Measurements from ENCODE around the gene VWF. TPM values are rescaled to one million over a fixed set of nuclear protein-coding genes. Genes with fewer than 3 reads are reported as not detected.

The VWF gene
- total RNA-seq, 1 donor from 2014 or later = 0.06 TPM

DNA sequence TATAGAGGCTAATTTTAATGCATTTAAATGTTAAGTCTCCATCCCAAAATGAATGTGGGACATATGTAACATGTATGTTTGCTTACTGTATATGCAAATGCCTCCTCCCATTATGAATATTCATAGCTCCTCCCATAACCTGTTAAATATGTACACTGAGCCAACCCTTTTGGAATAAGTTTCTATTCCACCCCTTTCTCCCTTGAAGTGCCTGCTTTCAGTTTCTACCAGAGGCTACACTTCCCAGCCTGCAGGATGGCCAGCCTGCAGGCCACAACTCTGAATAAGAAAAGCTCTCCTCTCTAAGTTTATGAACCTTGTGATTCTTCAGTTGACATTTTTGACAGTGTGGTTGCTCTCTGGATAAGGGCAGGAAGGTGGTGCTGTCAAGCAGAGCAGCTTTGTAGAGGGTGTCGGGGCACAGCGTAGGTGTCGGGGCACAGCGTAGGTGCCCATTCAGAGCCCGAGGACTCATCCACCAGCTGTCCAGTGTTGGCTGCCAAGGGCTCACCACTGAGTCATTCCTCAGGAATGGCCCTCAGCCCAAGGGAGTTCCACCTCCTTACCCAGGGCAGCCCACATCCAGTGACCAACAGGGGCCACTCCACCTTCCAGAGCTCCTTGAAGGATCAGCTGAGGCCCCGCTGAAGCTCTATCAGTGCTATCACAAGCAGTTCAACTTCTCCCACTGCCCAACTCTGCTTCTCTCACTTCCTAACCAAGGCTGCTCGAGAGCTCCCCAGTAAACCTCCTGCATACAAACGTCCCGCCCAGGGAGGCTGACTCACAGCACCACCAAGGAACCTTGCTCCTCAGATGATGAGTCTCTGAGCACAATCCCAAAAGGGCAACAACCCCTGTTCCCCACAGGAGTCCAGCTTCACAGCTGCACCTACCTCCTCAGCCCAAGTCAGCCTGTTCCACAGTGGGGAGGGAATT is 31.4 kb downstream of the VWF start:
- peak; percentile 85 for DNase-seq (ENCODE audit: low read depth)
- TF ChIP-seq, protein P1, sequence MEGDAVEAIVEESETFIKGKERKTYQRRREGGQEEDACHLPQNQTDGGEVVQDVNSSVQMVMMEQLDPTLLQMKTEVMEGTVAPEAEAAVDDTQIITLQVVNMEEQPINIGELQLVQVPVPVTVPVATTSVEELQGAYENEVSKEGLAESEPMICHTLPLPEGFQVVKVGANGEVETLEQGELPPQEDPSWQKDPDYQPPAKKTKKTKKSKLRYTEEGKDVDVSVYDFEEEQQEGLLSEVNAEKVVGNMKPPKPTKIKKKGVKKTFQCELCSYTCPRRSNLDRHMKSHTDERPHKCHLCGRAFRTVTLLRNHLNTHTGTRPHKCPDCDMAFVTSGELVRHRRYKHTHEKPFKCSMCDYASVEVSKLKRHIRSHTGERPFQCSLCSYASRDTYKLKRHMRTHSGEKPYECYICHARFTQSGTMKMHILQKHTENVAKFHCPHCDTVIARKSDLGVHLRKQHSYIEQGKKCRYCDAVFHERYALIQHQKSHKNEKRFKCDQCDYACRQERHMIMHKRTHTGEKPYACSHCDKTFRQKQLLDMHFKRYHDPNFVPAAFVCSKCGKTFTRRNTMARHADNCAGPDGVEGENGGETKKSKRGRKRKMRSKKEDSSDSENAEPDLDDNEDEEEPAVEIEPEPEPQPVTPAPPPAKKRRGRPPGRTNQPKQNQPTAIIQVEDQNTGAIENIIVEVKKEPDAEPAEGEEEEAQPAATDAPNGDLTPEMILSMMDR (conservative IDR thresholded peaks at IDR 0.05; ENCODE audit: low read depth, low read length) = peak; percentile 24
- peak overlapping the region; percentile 0 for H3K4me3 ChIP-seq (ENCODE audit: low read depth, low read length)

DNA sequence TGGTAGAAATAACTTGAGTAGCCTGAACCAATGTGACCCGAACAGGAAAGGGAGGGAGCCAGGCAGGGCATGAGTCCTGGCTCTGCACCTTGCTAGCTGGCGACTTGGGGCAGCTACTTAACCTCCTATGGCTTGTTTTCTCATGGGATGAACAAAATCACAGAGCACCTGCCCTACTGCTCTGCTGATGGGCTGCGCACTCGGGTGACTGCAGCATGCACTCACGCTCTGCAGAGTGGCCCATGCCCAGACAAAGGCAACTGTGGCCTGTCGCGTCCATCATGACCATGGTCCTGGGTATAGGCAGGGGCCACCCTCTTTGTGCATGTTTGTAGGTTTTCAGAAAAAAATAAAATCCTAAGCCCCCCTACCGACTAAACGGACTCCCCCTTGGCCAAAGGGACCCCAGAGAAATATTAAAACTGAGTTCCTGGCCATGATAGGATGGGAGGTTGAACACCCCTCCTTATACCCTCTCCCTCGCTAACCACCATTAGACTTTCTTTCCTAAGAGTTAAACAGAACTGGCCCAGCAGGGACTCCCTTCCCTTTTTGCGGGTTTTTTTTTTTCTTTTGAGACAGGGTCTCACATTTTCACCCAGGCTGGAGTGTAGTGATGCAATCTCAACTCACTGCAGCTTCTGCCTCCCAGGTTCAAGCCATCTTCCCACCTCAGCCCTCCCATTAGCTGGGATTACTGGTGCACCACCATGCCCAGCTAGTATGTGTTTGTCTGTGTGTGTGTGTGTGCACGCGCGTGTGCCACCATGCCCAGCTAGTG is 32.5 kb downstream of the VWF start:
- no peak overlapping the region for H3K4me3 ChIP-seq (ENCODE audit: low read depth, low read length)
- TF ChIP-seq, protein P1 (conservative IDR thresholded peaks at IDR 0.05; ENCODE audit: low read depth, low read length) = no peak
- no peak for DNase-seq (ENCODE audit: low read depth)

DNA sequence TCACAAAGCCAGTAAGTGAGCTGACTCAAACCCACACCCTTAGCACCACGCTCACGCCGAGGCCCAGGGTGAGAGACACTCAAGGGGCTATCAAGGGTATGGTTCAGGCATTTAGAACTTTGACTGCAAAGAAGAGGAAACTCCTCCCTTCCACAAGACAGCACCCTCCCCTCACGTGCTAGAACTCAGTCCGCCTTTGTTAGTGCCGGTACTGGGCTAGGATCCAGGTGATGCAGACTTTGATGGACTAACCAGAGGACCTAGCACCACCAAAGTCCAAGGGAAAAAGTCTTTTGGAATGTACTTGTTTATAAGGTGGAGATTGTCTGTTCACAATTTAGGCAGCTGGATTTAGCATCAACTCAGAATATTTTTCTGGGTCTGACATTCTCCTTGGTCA is 33.7 kb downstream of the VWF start:
- TF ChIP-seq, protein P1 (conservative IDR thresholded peaks at IDR 0.05; ENCODE audit: low read depth, low read length) = no peak
- DNase-seq (ENCODE audit: low read depth) = no peak
- no peak overlapping the region for H3K4me3 ChIP-seq (ENCODE audit: low read depth, low read length)

DNA sequence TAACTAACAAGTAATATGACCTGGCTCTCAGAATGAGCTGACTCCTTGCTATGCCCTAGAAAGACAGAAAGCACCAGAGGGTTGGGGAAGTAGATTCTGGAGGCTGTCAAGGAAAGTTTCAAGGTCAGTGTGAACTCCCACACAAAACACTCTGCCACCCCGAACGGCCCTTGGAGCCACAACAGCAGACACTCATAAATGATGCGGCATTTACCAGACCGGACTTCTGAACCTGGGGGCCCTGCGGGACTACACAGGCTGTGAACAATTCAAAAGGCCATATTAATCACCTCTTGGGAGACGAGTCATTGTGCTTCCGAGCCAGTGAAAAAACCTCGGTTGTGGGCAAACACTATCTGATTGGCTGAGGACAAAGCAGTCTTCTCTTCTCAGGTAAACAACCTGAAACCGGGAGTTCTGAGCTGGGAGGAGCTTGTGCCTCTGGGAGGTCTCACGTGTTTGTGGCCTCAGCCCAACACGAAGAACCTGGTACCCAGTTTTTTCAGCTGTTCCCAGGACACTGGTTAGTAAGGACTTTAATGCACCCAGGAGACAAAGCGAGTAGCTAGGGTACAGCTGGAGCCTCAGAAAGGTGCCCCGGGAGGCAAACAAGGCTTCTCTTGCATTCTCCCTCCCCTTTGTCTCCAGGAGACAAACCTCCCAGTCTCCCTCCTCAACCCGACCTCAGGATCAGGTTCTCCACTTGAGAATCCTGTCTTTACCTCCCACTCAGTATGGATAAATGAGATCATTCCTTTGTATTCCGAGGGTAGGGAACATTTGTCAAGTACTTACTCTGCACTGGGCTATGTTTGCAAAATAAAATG is 35.3 kb downstream of the VWF start:
- TF ChIP-seq, protein P1 (conservative IDR thresholded peaks at IDR 0.05; ENCODE audit: low read depth, low read length) = no peak
- peak; percentile 35 for DNase-seq (ENCODE audit: low read depth)
- H3K4me3 ChIP-seq (ENCODE audit: low read depth, low read length) = no peak overlapping the region

DNA sequence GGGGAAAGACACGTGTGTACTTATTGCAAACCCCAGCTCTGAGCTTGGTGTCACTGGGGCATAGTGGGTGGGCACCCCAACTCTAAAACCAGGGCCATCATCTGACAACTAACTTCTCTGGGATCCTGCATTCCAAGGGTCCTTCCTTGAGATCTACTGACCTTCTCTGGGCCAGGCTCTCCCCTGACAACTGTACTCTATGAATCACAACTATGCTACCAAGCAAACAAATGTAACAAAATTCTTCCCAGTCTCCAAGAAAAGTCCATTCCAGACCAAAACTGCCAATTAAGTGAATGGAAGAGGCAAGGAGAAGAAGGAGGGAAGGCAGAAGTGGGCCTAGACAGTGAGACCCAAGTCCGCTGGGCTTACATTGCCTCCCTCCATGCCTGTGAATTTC is 38.2 kb downstream of the VWF start:
- no peak for DNase-seq (ENCODE audit: low read depth)
- TF ChIP-seq, protein P1 (conservative IDR thresholded peaks at IDR 0.05; ENCODE audit: low read depth, low read length) = no peak
- no peak overlapping the region for H3K4me3 ChIP-seq (ENCODE audit: low read depth, low read length)

DNA sequence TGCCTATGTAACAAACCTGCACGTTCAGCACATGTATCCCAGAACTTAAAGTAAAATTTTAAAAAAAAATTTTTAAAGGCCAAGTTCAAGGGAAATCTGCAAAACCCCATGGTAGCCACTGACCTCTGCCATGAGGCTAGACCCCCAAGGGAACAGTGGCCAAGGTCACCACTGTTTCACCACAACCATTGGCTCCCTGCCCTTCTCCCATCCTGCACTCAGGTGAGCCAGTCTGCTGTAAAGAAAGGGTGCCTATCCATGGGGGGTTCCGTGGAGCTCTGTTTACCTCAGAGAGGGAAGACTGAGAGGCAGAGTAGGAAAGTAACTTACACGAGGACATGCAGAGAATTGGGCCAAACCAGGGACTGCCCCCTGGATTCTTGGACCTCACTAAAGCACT is 38.6 kb downstream of the VWF start:
- TF ChIP-seq, protein P1 (conservative IDR thresholded peaks at IDR 0.05; ENCODE audit: low read depth, low read length) = no peak
- no peak overlapping the region for H3K4me3 ChIP-seq (ENCODE audit: low read depth, low read length)
- DNase-seq (ENCODE audit: low read depth) = no peak

All from epithelial cell of proximal tubule (primary cell).